Measurements from ENCODE around the gene EGF. TPM values are rescaled to one million over a fixed set of nuclear protein-coding genes. Genes with fewer than 3 reads are reported as not detected.
A peak's percentile ranks its signal among the peaks of the same experiment; 100 is the strongest.

Gene EGF
- total RNA-seq, 1 donor = 0.09 TPM

DNA sequence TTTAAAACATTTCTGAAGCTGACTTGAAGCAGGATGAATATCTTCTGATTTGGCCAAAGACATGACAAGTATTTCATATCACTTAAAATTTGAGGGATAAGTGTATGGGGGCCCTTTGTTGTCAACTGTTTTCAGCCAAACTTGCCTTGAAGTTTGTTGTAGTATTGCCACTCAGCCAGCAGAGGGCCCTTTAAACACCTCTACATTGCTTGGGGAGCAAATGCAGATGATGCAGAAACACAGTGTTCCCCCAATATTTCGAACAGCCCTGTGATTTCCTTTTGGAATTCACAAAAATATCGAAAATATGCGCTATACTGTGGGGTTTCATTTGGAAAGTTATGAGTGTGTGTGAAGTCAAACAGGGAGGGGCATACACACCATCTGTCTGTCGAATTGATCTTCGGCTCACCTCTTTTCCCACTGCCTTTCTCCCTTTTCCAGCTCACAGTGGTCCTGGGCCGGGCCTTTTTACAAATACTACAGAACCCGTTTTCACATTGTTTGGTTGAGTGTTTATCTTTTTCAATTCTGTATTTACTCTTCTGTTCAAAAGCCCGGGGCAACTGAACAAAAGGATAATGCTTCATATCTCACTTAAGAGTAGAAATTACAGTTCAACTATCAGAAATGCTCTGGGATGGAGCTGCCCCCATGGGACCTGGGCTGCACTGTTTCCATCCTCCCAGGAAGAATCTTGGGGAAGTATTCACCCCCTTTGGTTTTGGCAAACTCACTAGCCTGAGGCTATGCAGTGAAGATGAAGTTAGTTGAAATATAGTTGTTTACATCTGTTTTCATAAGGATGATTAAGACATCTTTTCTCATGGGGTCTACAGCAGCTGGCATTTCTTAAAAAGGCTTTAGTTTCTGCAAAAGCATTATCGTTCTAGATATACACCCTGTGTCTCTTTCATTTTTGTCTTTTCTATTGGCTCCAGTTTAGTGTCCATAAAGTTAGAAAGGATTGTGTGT, 137.6 kb downstream of the EGF start:
- H3K4me3 ChIP-seq (ENCODE audit: low read depth, low read length) = no peak overlapping the region

DNA sequence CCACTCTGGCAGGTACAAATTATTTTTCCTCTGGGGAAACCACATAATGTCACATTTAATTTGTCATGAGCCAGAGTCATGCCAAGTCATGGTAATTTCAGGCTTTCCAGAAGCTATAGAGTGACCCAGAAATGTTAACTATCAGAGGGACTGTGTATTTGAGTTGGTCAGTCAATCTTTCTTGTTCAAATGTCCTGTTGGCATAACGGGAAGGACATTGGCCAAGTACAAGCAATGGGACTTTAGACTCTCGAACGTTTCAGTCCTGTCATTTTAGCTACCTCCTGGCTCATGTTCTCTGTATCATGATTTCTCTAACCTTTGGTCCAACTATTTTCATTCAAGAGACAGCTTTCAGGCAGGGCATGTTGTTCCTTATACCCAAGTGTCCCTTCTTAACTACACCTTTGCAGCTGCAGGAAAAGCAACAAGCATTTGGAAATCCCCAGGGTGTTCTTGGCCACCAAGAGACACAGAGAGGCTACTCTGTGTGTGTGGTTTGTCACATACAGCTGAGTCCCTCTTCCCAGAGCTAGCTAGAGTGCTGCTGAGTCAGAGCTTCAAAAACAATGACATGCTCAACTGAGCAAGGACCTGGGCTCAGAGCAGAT, 142.6 kb downstream of the EGF start:
- no peak overlapping the region for H3K4me3 ChIP-seq (ENCODE audit: low read depth, low read length)
- TF ChIP-seq, protein P1, sequence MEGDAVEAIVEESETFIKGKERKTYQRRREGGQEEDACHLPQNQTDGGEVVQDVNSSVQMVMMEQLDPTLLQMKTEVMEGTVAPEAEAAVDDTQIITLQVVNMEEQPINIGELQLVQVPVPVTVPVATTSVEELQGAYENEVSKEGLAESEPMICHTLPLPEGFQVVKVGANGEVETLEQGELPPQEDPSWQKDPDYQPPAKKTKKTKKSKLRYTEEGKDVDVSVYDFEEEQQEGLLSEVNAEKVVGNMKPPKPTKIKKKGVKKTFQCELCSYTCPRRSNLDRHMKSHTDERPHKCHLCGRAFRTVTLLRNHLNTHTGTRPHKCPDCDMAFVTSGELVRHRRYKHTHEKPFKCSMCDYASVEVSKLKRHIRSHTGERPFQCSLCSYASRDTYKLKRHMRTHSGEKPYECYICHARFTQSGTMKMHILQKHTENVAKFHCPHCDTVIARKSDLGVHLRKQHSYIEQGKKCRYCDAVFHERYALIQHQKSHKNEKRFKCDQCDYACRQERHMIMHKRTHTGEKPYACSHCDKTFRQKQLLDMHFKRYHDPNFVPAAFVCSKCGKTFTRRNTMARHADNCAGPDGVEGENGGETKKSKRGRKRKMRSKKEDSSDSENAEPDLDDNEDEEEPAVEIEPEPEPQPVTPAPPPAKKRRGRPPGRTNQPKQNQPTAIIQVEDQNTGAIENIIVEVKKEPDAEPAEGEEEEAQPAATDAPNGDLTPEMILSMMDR (IDR thresholded peaks at IDR 0.05; ENCODE audit: insufficient read depth, low read length) = no peak
- DNase-seq (ENCODE audit: low read depth) = peak; percentile 11

More for the DNA sequence above, 137.6 kb downstream of the EGF start:
- TF ChIP-seq, protein P1 (IDR thresholded peaks at IDR 0.05; ENCODE audit: insufficient read depth, low read length) = peak; percentile 92
- DNase-seq (ENCODE audit: low read depth) = peak; percentile 64

DNA sequence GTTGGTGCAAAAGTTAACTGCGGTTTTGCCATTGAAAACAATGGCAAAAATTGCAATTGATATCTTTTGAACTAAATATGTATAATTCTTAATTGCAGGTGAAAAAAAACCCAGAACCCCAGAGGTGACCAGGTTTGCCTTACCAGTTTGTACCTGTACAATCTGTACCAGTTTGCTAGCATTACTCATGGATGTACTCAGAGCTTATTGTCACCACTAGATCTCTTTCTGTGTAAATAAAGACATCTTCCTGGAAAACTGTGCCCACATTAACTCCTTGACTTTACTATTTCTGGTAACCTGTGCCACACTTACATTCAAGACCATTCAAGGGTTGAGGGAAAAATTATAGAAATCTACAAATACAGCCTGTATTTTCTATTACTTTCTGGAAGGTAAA, 146.0 kb downstream of the EGF start:
- DNase-seq (ENCODE audit: low read depth) = no peak
- TF ChIP-seq, protein P1 (IDR thresholded peaks at IDR 0.05; ENCODE audit: insufficient read depth, low read length) = no peak
- H3K4me3 ChIP-seq (ENCODE audit: low read depth, low read length) = no peak overlapping the region

DNA sequence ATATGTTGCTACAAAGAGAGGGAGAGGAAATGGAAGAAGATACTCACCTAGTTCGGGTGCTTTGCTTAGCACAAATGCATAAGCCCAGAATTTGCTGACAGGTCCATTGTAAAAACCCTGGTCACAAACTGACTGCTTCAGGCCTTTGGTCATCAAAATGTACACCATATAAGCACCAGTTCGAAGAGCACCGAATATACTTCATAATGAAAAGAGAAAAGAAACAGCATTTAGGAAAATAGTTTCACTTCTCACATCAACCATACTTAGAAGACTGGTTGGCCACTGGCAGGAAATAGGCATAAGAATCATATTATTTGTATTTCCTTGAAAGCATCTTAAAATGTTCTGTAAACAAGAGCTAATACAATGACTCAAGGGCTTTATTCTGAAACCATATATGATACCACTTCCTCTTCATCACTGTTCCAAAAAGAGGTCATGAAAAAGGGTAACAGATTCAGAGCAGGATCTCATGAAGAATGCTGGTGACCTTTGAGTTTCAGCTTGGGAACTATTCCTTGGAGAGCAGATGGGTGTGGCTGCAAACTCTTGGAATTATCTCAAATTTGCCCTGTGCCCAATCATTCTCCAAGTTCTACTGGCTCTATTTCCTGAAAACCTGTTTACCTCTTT, 147.0 kb downstream of the EGF start:
- TF ChIP-seq, protein P1 (IDR thresholded peaks at IDR 0.05; ENCODE audit: insufficient read depth, low read length) = no peak
- peak; percentile 19 for DNase-seq (ENCODE audit: low read depth)
- H3K4me3 ChIP-seq (ENCODE audit: low read depth, low read length) = no peak overlapping the region

DNA sequence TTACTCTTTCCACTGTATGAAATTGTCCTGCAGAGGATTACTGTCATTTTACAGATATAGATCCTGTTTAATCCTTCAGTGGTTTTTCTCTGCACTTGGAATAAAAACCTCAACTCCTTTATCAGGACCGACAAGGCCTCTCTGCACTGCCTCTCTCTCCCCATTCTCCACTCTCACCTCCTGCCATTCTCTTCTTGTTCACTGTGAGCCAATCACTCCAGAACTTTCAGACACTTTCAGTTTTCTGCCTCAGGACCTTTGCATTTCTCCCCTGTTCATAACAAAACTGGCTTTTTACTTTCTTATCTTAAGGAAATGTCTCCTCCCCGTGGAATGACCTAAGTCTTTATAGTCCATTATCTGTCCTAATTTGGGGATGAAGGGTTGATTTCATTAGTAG, 148.4 kb downstream of the EGF start:
- H3K4me3 ChIP-seq (ENCODE audit: low read depth, low read length) = no peak overlapping the region
- no peak for DNase-seq (ENCODE audit: low read depth)
- TF ChIP-seq, protein P1 (IDR thresholded peaks at IDR 0.05; ENCODE audit: insufficient read depth, low read length) = no peak

Small RNAs within 50 kb of the gene (small RNA-seq; reads per million reads assigned to genes)
- 12.3 reads per million, percentile 94 among the genes with 10 or more reads in this experiment for gene RNU6-35P

Other genes starting within 250 kb of the EGF start
- gene CASP6, start 209.4 kb upstream of the EGF start, total RNA-seq (ENCODE audit: low replicate concordance) = 20.4 and 21.6 TPM in 2 replicates
- 12.3 and 17.7 TPM in 2 replicates for gene PLA2G12A, start 182.8 kb upstream of the EGF start, total RNA-seq (ENCODE audit: low replicate concordance)
- gene CFI, start 110.9 kb upstream of the EGF start, total RNA-seq (ENCODE audit: low replicate concordance) = 17.6 and 201 TPM in 2 replicates
- gene GAR1, start 97.1 kb upstream of the EGF start, total RNA-seq (ENCODE audit: low replicate concordance) = 6.6 and 7.4 TPM in 2 replicates
- gene RRH, start 84.9 kb upstream of the EGF start, total RNA-seq (ENCODE audit: low replicate concordance) = 0.09 TPM in 1 of 2 replicates, not detected in the other
- gene LRIT3, start 64.8 kb upstream of the EGF start, total RNA-seq (ENCODE audit: low replicate concordance) = under 0.01 TPM in 1 of 2 replicates, not detected in the other